GM10847 (cell line): ENCODE results near the gene COBLL1.

Experiments used
- POLR2A ChIP-seq: IDR thresholded peaks from 2 replicates; pipeline ENCODE4 v1.6.1; 2011; ENCODE audit not compliant: insufficient read length; ENCODE audit errors: extremely low read depth

COBLL1 gene

GRCh38 chr2:164677271-164677670 lies 164.4 kb downstream of the COBLL1 start:
- TF ChIP-seq POLR2A, result no peak

DNA sequence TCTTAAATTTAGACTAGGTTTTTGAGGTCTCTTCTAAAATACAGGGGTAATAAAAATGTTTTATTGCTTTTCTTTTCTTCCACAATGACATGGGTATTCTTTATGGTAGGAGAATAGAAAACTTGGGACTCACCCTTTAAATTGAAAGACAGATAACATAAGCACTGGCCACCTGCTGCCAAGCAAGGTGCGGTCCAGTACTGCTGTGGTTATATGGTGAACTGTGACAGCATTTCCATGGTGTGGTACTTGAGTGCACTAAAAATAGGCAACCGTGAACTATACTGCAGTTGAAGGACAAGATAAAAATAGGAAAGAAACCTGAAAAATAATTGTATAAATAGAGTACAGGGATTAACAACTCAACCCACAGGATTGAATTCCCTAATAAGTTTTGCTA lies 165.9 kb downstream of the COBLL1 start:
- TF ChIP-seq POLR2A, result no peak

- no peak for TF ChIP-seq POLR2A
Measured at GRCh38 chr2:164675027-164675426, 166.6 kb downstream of the COBLL1 start.

- TF ChIP-seq POLR2A, result no peak
Measured at GRCh38 chr2:164671664-164672396, 169.8 kb downstream of the COBLL1 start.

DNA sequence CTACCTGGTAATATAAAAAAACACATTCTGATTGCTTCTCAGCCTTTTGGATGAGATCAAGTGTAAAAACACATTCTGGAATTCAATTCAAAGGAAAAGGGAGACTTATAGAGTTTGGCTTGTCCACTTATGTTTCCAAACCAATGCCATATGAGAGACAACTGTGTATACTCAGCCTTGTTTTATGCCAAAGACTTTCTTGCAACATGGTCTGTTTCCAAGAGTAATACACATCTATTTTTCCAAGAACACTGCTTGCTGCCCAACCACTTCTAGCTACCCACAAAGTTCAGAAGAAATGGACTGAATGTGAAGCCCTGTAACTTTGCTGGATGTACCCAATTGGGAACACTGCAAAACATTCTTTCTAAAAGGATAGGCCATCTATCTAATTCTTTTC lies 172.3 kb downstream of the COBLL1 start:
- no peak for TF ChIP-seq POLR2A

GRCh38 chr2:164667566-164667965 lies 174.1 kb downstream of the COBLL1 start:
- no peak for TF ChIP-seq POLR2A

DNA sequence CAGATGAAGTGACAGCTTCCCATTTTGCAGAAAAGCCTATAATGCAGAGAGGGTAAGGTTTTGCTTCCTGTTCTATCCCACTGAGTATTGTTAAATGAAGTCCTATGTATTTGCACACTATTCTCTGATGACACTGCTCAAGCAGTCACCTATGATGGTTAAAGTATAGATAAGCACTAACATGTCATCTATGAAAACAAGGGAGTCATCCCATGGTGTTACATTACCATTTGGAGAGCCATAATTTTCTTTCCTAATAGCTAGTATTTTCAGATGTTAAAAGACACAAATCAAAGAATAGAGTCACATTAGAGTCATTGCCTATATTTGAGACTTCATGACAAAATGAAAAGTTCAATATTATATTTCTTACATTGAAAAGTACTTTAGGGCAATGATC lies 177.6 kb downstream of the COBLL1 start:
- no peak for TF ChIP-seq POLR2A

DNA sequence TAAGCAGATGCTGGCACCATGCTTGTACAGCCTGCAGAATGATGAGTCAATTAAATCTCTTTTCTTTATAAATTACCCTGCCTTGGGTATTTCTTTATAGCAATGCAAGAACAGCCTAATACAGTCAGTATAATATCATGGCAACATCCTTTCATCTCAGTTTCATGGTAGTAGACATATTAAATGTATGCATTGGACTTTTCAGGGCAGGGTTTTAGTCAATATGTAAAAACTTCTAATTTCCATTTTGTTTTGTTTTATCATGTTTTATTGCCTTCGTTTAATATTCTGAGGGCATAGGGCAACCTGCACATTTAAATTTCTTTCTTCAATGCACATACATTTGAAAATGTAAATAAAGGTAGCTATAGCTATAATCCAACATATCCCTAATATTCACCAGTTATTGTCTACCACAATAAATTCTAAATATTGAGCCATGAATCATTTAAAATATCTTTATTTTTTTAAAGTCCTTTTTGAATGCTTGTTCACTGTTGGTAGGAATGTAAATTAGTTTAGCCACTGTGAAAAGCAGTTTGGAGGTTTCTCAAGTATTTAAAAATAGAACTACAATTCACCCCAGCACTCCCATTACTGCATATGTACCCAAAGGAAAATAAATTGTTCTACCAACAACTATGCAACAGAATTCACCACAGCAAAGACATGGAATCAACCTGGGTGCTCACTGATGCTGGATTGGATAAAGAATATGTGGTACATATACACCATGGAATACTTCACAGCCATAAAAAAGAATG lies 178.6 kb downstream of the COBLL1 start:
- TF ChIP-seq POLR2A, result no peak

GRCh38 chr2:164662066-164662465 lies 179.6 kb downstream of the COBLL1 start:
- TF ChIP-seq POLR2A, result no peak

DNA sequence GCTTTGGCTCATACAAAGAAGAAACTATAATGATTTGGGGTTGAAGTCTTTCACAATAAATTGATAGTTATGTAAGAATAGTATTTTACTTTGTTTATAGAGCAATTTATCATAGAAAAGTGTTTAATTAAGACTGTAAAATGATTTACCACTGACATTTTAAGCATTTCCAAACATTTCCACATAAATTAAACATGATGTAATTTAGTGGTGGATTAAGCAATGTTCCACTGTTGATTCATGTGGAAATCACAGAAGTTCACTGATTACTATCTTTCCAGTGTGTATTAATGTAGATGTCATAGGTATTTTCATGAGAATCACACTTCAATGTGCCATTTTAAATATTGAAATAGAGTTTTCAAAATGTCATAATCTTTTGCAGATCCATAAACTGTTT lies 180.3 kb downstream of the COBLL1 start:
- no peak for TF ChIP-seq POLR2A

DNA sequence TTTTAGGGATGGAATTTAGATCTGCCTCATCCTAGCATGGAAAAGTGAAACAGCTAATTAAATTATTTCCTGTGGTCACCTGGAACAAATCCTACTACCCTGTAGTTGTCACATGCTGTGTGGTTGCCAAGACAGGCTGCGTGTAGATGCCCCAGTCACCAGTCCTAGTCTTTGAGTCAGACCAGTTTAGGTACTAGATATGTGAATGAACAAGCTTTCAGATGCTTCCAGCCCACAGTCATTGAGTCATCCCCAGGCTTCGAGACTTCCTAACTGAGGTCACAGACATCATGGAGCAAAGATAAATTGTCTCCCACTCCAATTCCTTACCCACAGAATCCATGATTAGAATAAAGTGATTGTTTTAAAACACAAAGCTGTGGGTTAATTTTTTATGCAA lies 184.5 kb downstream of the COBLL1 start:
- TF ChIP-seq POLR2A, result no peak

GRCh38 chr2:164655750-164656149 lies 185.9 kb downstream of the COBLL1 start:
- TF ChIP-seq POLR2A, result no peak

GRCh38 chr2:164655336-164655735 lies 186.3 kb downstream of the COBLL1 start:
- no peak for TF ChIP-seq POLR2A

DNA sequence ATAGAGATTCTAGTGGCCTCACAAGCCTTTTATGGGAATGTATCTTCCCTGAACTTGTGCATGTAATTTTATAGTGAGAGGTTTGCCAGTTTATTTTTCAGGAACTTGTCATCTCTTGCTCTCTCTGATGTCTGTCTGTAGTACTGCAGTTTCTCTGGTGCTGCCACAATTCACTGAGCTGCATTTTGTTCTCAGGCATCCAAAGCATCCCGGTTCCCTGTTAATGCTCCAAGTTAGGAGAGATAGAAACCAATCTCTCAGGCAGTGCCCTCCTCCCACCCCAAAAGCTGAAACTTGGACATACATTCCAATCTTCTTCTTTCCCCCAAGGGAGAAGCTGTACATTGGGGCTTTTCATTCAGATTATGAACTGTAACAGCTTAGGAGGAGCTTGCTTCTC lies 190.3 kb downstream of the COBLL1 start:
- TF ChIP-seq POLR2A, result no peak

GRCh38 chr2:164644036-164644700 lies 197.5 kb downstream of the COBLL1 start:
- TF ChIP-seq POLR2A, result no peak

- TF ChIP-seq POLR2A, result no peak
Measured at GRCh38 chr2:164642946-164643555, 198.6 kb downstream of the COBLL1 start.

GRCh38 chr2:164642268-164642667 lies 199.4 kb downstream of the COBLL1 start:
- no peak for TF ChIP-seq POLR2A
